ENCODE measurements around the gene SLC25A45. TPM values are rescaled to one million over a fixed set of nuclear protein-coding genes. Genes with fewer than 3 reads are reported as not detected.

The SLC25A45 gene
- total RNA-seq, 4 donors from 2014 or later, result 0.82 to 7.3 (median 6.8) TPM

DNA sequence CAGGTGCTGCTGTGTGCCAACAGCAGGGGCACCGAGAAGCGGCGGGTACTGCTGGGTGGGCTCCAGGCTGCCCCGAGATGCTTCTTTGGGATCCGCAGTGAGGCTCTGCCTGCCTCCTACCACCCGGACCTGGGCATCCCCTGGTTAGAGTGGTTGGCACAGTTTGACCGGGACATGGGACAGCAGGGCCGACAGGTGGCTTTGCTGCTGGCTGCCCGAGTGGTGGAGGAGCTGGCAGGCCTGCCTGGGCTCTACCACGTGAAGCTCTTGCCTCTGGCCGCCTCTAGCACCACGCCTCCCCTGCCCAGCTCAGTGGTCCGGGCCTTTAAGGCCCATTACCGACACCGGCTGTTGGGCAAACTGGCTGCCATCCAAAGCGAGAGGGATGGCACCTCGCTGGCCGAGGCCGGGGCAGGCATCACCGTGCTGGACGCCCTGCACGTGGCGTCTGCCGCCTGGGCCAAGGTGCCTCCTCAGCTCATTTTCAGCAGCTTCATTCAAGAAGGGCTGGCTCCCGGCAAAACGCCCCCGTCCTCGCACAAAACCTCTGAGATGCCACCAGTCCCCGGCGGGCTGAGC is 26.0 kb downstream of the SLC25A45 start:
- TF ChIP-seq, protein P1, sequence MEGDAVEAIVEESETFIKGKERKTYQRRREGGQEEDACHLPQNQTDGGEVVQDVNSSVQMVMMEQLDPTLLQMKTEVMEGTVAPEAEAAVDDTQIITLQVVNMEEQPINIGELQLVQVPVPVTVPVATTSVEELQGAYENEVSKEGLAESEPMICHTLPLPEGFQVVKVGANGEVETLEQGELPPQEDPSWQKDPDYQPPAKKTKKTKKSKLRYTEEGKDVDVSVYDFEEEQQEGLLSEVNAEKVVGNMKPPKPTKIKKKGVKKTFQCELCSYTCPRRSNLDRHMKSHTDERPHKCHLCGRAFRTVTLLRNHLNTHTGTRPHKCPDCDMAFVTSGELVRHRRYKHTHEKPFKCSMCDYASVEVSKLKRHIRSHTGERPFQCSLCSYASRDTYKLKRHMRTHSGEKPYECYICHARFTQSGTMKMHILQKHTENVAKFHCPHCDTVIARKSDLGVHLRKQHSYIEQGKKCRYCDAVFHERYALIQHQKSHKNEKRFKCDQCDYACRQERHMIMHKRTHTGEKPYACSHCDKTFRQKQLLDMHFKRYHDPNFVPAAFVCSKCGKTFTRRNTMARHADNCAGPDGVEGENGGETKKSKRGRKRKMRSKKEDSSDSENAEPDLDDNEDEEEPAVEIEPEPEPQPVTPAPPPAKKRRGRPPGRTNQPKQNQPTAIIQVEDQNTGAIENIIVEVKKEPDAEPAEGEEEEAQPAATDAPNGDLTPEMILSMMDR (IDR thresholded peaks at IDR 0.05; ENCODE audit: low read depth), result no peak

DNA sequence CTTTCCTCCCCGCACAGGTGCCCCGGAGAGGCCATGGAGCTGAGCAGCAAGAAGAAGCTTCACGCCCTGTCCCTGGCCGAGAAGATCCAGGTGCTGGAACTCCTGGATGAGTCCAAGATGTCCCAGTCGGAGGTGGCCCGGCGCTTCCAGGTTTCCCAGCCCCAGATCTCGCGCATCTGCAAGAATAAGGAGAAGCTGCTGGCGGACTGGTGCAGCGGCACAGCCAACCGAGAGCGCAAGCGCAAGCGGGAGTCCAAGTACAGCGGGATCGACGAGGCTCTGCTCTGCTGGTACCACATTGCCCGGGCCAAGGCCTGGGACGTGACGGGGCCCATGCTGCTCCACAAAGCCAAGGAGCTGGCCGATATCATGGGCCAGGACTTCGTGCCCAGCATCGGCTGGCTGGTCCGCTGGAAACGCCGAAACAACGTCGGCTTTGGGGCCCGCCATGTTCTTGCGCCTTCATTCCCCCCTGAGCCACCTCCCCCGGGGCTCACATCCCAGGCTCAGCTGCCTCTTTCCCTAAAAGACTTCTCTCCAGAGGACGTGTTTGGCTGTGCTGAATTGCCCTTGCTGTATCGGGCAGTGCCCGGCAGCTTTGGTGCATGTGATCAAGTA is 26.6 kb downstream of the SLC25A45 start:
- TF ChIP-seq, protein P1 (IDR thresholded peaks at IDR 0.05; ENCODE audit: low read depth), result no peak

DNA sequence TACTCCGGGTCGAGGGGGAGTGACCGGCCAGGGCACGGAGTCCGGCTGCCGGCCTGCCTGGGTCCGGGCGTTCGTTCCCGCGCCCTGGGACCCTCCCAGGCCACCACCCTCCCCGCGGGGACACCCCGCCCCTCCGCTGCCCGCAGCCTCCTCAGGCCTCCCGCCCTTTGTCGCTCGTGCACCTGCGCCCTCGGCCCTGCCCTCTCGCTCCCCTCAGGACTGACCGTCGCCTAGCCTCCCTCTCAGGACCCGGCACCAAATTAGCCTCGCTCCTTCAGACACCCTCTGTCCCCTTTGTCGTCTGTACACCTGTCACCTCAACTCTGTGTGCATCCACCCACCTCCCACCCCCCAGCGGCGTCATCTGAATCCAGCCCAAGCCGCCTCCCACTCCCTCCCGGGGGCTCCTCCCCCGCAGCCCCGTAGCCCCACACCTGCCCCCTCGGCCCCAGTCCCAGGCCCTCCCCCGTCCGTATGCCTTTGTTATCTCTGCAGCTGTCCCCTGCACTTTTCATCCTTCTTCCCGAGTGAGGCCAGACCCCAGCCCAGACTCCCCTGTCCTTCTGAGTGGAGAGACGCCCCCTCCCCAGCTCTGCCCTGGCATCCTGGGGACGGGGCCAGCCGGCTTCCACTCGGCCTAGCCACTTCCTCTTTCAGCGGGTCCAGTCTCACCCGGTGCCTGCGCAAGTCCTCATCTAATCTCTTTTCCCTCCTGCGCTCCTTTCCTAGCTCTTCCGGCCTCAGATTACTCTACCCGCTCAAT is 27.3 kb downstream of the SLC25A45 start:
- TF ChIP-seq, protein P1 (IDR thresholded peaks at IDR 0.05; ENCODE audit: low read depth), result no peak

DNA sequence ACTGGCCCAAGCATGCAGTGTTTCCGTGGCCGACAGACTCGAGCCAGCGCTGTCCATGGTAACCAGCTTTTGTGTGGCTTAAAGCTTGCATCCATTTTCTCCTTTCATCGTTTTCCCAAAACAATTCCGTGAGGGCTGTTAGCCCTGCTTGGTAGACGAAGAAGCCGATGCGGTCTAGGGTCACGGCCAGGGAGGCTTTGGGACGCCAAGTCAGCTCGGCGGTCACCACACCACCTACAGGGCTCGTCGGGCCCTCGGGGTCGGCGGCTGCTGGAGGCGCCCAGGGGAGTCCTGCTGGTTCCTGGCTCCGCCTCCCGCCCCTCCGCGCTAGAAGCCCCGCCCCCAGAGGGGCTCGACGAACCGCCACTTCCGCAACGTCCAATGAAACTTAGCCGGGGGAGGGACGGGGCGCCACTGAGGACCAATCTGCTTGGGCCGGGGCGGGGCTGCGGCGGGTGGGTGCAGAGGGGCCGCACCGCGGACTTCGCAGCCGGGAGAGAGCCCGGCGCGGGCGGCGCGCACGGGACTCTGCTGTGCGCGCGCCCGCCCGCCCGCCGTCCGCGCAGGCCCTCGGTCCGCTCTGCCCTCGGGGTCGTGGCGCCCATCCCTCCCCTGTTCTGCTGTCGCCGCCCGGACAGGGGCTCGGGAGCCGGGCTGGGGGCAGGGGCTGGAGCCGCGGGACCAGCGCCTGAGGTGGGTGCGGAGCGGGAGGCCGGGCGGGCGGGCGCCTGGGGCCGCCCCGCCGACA is 28.0 kb downstream of the SLC25A45 start, which contains the start of gene TIGD3:
Gene TIGD3 (plus strand): TSS at position 487 of the 748 bp plus-strand sequence. CDS start 1,058 bp downstream, outside the sequence.
- TF ChIP-seq, protein P1 (IDR thresholded peaks at IDR 0.05; ENCODE audit: low read depth), result no peak

DNA sequence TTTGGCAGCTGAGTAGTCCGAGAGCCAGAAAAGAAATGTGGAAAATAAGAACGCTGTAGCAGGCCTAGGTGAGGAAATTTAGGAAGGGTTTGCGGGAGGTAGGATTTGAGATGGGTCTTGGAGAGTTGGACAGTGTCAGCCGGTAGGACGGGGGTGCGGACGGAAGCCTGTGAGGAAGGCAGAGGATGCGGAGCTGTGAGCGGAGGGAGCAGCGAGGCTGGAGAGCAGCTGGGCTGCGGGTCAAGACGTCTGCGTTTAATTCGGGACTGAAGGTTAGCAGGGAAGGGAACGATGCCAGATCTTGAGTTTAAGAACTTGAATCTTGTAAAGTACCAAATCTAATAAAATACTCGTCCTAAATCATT is 28.6 kb downstream of the SLC25A45 start:
- TF ChIP-seq, protein P1 (IDR thresholded peaks at IDR 0.05; ENCODE audit: low read depth), result no peak

DNA sequence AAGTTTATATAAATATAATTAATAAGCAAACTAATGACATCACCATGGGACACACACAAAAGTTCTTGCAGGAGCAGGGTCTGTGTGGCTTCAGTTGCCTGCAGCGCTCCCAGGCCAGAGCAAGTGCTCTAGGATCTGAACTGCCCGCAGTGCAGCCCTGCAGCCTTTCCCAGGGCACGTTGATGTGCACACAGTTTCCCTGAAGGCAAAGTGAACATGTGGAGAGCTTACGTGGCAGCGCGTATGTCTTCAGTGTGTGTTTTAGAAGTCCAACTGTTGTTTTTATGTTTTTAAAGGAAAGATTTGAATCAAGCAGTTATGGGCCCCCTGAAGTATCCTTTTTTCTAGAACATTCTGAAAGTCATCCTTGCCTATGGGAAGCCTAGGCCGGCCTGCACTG is 29.1 kb downstream of the SLC25A45 start:
- TF ChIP-seq, protein P1 (IDR thresholded peaks at IDR 0.05; ENCODE audit: low read depth), result no peak
